ENCODE data around the gene EPB41.
"Not testable (repeated sequence)": the region's sequence is repeated elsewhere in the genome, so short reads cannot be mapped to it uniquely, and the experiment has no call there.

EPB41 gene

GRCh38 chr1:28914228-28915030 is at the start of gene EPB41:
Gene EPB41, plus strand, starts transcription at chr1:28914569. Its CDS starts 72,869 bp downstream, at chr1:28987438.
- peak; percentile 84 for DNase-seq (ENCODE audit: low read depth)

GRCh38 chr1:28864695-28865094 is 49.7 kb upstream of the EPB41 start:
- DNase-seq (ENCODE audit: low read depth) = no peak

- no peak for DNase-seq (ENCODE audit: low read depth)
Observed at GRCh38 chr1:28865997-28866650, 48.2 kb upstream of the EPB41 start.

GRCh38 chr1:28867850-28868249 is 46.5 kb upstream of the EPB41 start:
- DNase-seq (ENCODE audit: low read depth) = no peak

GRCh38 chr1:28869952-28870351 is 44.4 kb upstream of the EPB41 start:
- DNase-seq (ENCODE audit: low read depth) = no peak

- DNase-seq (ENCODE audit: low read depth) = no peak
Observed at GRCh38 chr1:28871631-28872401, 42.6 kb upstream of the EPB41 start.

GRCh38 chr1:28875134-28875533 is 39.2 kb upstream of the EPB41 start:
- not testable (repeated sequence) for DNase-seq (ENCODE audit: low read depth)

- DNase-seq (ENCODE audit: low read depth) = peak; percentile 73
Observed at GRCh38 chr1:28877132-28877781, 37.1 kb upstream of the EPB41 start.

- no peak for DNase-seq (ENCODE audit: low read depth)
Observed at GRCh38 chr1:28878796-28879195, 35.6 kb upstream of the EPB41 start.

GRCh38 chr1:28882009-28882628 is 32.2 kb upstream of the EPB41 start:
- DNase-seq (ENCODE audit: low read depth) = peak; percentile 68

GRCh38 chr1:28883242-28883616 is 31.1 kb upstream of the EPB41 start:
- no peak for DNase-seq (ENCODE audit: low read depth)

GRCh38 chr1:28885472-28885877 is 28.9 kb upstream of the EPB41 start:
- no peak for DNase-seq (ENCODE audit: low read depth)

GRCh38 chr1:28885977-28886730 is 28.2 kb upstream of the EPB41 start:
- no peak for DNase-seq (ENCODE audit: low read depth)

GRCh38 chr1:28886731-28887418 is 27.5 kb upstream of the EPB41 start:
- peak; percentile 72 for DNase-seq (ENCODE audit: low read depth)

GRCh38 chr1:28887419-28887834 is 26.9 kb upstream of the EPB41 start:
- peak; percentile 25 for DNase-seq (ENCODE audit: low read depth)

GRCh38 chr1:28887835-28888682 is 26.3 kb upstream of the EPB41 start:
- no peak for DNase-seq (ENCODE audit: low read depth)

GRCh38 chr1:28888915-28889314 is 25.5 kb upstream of the EPB41 start:
- DNase-seq (ENCODE audit: low read depth) = no peak

GRCh38 chr1:28889357-28889756 is 25.0 kb upstream of the EPB41 start:
- no peak for DNase-seq (ENCODE audit: low read depth)

GRCh38 chr1:28890435-28890834 is 23.9 kb upstream of the EPB41 start:
- no peak for DNase-seq (ENCODE audit: low read depth)
